ENCODE measurements around the gene ZXDB.
"Not testable (repeated sequence)": the region's sequence is repeated elsewhere in the genome, so short reads cannot be mapped to it uniquely, and the experiment has no call there.

Gene ZXDB

DNA sequence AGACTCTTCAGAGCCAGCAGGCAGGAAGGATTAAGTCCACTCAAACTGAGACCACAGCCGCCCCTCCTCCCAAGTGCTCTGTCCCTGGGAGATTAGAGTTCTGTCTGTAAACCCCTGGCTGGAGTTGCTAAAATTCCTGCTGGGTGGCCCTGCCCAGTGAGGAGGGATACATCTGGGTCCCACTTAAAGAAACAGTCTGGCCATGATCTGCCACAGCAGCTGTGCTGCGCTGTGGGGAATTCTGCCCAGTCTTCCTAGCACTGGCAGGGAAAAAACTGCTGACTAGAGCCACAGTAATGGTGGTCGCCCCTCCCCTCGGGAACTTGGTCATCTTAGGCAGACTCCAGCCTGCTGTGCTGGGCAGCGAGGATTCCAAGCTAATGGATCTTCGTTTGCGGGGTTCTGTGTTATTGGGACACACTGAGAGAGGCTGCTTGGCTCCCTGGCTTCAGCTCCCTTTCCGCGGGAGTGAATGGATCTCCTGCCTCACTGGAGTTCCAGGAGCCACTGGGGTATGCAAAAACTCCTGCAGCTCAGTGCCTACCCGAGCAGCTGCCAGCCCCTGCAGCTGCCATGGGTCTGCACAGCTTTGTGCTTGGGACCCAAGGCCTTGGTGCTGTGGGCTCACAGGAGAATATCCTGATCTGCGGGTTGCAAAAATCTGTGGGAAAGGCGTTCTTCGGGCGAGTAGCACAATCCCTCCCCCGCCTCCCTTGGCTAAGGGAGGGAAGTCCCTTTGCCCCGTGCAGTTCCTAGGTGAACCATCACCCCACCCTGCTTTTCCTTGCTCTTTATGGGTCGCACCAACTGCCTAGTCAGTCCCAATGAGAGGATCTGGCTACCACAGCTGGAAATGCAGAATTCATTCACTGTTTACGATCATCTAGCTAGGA, 15.7 kb downstream of the ZXDB start:
- Mint-ChIP-seq H3K4me1 (ENCODE audit: low read depth) (no peaks in the 10 kb centered on the region), H3K9me3 (no peaks in the 10 kb centered on the region), H3K4me3 (no peak overlapping the region), H3K27me3 (ENCODE audit: low read depth) (no peaks in the 10 kb centered on the region), H3K36me3 (ENCODE audit: low read depth) (no peaks in the 10 kb centered on the region), H3K27ac (no peak overlapping the region)
- no peak for DNase-seq (ENCODE audit: low spot score)

DNA sequence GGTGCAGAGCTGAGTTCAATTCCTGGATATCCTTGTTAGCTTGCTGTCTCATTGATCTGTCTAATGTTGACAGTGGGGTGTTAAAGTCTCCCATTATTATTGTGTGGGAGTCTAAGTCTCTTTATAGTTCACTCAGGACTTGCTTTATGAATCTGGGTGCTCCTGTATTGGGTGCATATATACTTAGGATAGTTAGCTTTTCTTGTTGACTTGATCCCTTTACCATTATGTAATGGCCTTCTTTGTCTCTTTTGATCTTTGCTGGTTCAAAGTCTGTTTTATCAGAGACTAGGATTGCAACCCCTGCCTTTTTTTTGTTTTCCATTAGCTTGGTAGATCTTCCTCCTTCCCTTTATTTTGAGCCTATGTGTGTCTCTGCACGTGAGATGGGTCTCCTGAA, 21.5 kb downstream of the ZXDB start:
- H3K27me3 Mint-ChIP-seq (ENCODE audit: low read depth); DNase-seq (ENCODE audit: low spot score); H3K4me3 Mint-ChIP-seq; H3K36me3 Mint-ChIP-seq (ENCODE audit: low read depth); H3K4me1 Mint-ChIP-seq (ENCODE audit: low read depth); H3K27ac Mint-ChIP-seq: not testable (repeated sequence)
- peaks cover 11% of the 10 kb centered on the region for H3K9me3 Mint-ChIP-seq

DNA sequence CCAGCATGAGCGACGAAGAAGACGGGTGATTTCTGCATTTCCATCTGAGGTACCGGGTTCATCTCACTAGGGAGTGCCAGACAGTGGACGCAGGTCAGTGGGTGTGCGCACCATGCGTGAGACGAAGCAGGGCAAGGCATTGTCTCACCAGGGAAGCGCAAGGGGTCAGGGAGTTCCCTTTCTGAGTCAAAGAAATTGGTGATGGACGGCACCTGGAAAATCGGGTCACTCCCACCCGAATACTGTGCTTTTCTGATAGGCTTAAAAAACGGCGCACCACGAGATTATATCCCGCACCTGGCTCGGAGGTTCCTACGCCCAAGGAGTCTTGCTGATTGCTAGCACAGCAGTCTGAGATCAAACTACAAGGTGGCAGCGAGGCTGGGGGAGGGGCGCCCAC, 37.6 kb downstream of the ZXDB start:
- H3K9me3 Mint-ChIP-seq; H3K4me1 Mint-ChIP-seq (ENCODE audit: low read depth); H3K36me3 Mint-ChIP-seq (ENCODE audit: low read depth); H3K27ac Mint-ChIP-seq; H3K4me3 Mint-ChIP-seq; H3K27me3 Mint-ChIP-seq (ENCODE audit: low read depth); DNase-seq (ENCODE audit: low spot score): not testable (repeated sequence)

DNA sequence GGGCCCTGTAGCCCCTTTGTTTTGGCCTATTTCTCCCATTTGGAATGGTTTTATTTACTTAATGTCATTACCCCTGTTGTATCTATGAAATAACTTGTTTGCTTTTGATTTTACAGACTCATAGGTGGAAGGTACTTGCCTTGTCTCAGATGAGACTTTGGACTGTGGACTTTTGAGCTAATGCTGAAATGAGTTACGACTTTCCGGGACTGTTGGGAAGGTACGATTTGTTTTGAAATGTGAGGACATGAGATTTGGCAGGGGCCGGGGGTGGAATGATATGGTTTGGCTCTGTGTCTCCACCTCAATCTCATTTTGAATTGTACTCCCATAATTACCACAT, 48.8 kb downstream of the ZXDB start:
- DNase-seq (ENCODE audit: low spot score) = no peak
- no peaks in the 10 kb centered on the region for H3K36me3 Mint-ChIP-seq (ENCODE audit: low read depth)
- no peaks in the 10 kb centered on the region for H3K27me3 Mint-ChIP-seq (ENCODE audit: low read depth)
- H3K9me3 Mint-ChIP-seq = no peaks in the 10 kb centered on the region
- H3K27ac Mint-ChIP-seq = no peak overlapping the region
- no peak overlapping the region for H3K4me3 Mint-ChIP-seq
- no peaks in the 10 kb centered on the region for H3K4me1 Mint-ChIP-seq (ENCODE audit: low read depth)

DNA sequence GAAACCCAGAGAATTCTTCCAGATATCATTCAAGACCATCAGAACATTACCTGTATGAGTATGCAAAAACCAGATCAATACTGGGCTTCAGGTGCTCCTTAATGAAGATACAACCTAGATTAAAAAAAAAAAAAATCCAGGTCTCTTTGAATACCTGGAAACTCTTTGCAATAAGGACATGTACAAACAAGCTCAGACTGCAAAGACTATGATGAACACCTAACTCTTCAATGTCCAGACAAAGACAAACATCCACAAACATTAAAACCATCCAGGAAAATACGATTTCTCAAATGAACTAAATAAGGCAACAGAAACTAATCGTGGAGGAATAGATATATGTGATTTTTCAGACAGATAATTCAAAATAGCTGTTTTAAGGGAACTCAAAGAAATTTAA, 49.5 kb downstream of the ZXDB start:
- Mint-ChIP-seq H3K4me1 (ENCODE audit: low read depth) (no peaks in the 10 kb centered on the region), H3K9me3 (no peaks in the 10 kb centered on the region), H3K27me3 (ENCODE audit: low read depth) (no peaks in the 10 kb centered on the region), H3K4me3 (no peak overlapping the region), H3K36me3 (ENCODE audit: low read depth) (no peaks in the 10 kb centered on the region), H3K27ac (no peak overlapping the region)
- DNase-seq (ENCODE audit: low spot score) = no peak

DNA sequence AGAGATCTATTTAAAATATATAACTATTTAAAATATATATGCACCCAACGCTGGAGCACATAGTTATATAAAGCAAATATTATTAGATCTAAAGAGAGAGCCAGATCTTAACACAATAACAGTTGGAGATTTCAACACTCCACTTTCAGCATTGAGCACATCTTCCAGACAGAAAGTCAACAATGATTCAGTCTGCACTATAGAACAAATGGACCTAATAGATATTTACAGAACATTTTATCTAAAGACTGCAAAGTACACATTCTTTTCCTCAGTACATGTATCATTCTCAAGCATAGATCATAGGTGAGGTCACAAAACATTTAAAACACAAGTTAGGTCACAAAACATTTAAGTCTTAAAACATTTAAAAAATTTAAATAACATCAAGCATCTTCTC, 51.9 kb downstream of the ZXDB start:
- H3K27ac Mint-ChIP-seq = no peak overlapping the region
- no peaks in the 10 kb centered on the region for H3K36me3 Mint-ChIP-seq (ENCODE audit: low read depth)
- H3K27me3 Mint-ChIP-seq (ENCODE audit: low read depth) = no peaks in the 10 kb centered on the region
- H3K4me3 Mint-ChIP-seq = no peak overlapping the region
- no peak for DNase-seq (ENCODE audit: low spot score)
- no peaks in the 10 kb centered on the region for H3K9me3 Mint-ChIP-seq
- H3K4me1 Mint-ChIP-seq (ENCODE audit: low read depth) = no peaks in the 10 kb centered on the region

DNA sequence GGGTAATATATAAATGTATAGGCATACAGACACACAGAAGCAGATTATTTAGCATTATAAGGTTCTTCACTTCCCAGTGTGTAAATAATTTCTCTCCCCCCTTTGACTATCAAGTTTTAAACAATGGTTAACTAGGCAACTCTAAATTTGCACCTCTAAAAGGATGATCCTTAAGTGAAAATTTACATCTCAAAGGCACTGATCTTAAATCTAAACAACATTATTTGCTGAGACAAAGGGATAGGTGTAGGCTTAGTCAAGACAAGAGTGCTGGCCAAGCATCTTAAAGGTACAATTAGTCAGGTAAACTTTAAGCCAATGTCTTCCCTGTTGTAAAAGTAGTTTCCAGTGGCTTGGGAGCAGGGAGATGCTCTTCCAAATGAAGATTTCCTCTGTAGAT, 55.2 kb downstream of the ZXDB start:
- no peak overlapping the region for H3K27ac Mint-ChIP-seq
- H3K4me1 Mint-ChIP-seq (ENCODE audit: low read depth) = no peaks in the 10 kb centered on the region

More for the DNA sequence above, 55.2 kb downstream of the ZXDB start:
- no peak for DNase-seq (ENCODE audit: low spot score)
- H3K36me3 Mint-ChIP-seq (ENCODE audit: low read depth) = no peaks in the 10 kb centered on the region
- H3K4me3 Mint-ChIP-seq = no peak overlapping the region
- no peaks in the 10 kb centered on the region for H3K9me3 Mint-ChIP-seq
- no peaks in the 10 kb centered on the region for H3K27me3 Mint-ChIP-seq (ENCODE audit: low read depth)

Measured in T-helper 2 cell treated with Interferon-gamma antibody and Interleukin-4, amounts not matched to agents 5 μg/mL and 100 μg/mL, for 36 hours (primary cell).